MCF 10A (cell line): ENCODE results near the gene ZDHHC18. TPM values are rescaled to one million over a fixed set of nuclear protein-coding genes. Genes with fewer than 3 reads are reported as not detected.

ENCODE experiments used
- BruUV-seq: library from RNA; stranded (reverse); fragments of 400-500 nt; replicated peaks from 2 replicates; lab custom pipeline; 2021; lab: Mats Ljungman, UMichigan
- CTCF ChIA-PET: fragments of 300-600 bp; sonication (Branson Sonifier 250); formaldehyde crosslinking; extraction: SDS; loops from one replicate; lab custom pipeline; 2021; ENCODE audit warnings: antibody characterized with exemption, inconsistent platforms; lab: Yijun Ruan, JAX
- POLR2A ChIA-PET: fragments of 300-600, 350-650 bp; sonication (Branson Sonifier 250); formaldehyde crosslinking; extraction: SDS; loops from one replicate; lab custom pipeline; 2020; ENCODE audit warnings: antibody characterized with exemption, inconsistent platforms; lab: Yijun Ruan, JAX
- DNase-seq: peaks from one replicate; pipeline ENCODE4 v3.0.0-alpha.2; 2018; ENCODE audit not compliant: unreplicated experiment
- H3K27ac Mint-ChIP-seq: one replicate; pipeline ENCODE4 v1.8.0; 2022; ENCODE audit warnings: mild to moderate bottlenecking, low read depth, mixed read lengths; ENCODE audit not compliant: unreplicated experiment
- H3K27me3 Mint-ChIP-seq: one replicate; pipeline ENCODE4 v1.8.0; 2022; ENCODE audit warnings: mixed read lengths; ENCODE audit not compliant: insufficient read depth, unreplicated experiment
- H3K36me3 Mint-ChIP-seq: one replicate; pipeline ENCODE4 v1.8.0; 2022; ENCODE audit warnings: mild to moderate bottlenecking, moderate library complexity, mixed read lengths; ENCODE audit not compliant: insufficient read depth, unreplicated experiment
- H3K4me1 Mint-ChIP-seq: one replicate; pipeline ENCODE4 v1.8.0; 2022; ENCODE audit warnings: mixed read lengths; ENCODE audit not compliant: insufficient read depth, unreplicated experiment
- H3K4me3 Mint-ChIP-seq: one replicate; pipeline ENCODE4 v1.8.0; 2022; ENCODE audit warnings: mild to moderate bottlenecking, moderate library complexity, mixed read lengths; ENCODE audit not compliant: unreplicated experiment
- H3K9me3 Mint-ChIP-seq: one replicate; pipeline ENCODE4 v1.8.0; 2022; ENCODE audit warnings: mixed read lengths; ENCODE audit not compliant: unreplicated experiment
- CTCF ChIP-seq: fragments of 200-600 bp; IDR thresholded peaks from one replicate; pipeline ENCODE4 v1.8.0; 2022; ENCODE audit warnings: antibody characterized with exemption, mild to moderate bottlenecking; ENCODE audit not compliant: unreplicated experiment
- intact Hi-C: fragments of 100-400 bp; cut with micrococcal nuclease; formaldehyde crosslinking; loops from 2 replicates; pipeline ENCODE4 v1.14.1; 2022
- total RNA-seq: library from RNA; stranded (reverse); gene quantifications from 2 replicates; pipeline ENCODE4 v1.2.3, GENCODE V29; 2022

ZDHHC18 gene
- total RNA-seq, 1 experiment from 2014 or later, result 14.0 TPM

GRCh38 chr1:26786437-26787380 is 39.8 kb upstream of the ZDHHC18 start:
- ChIA-PET POLR2A (interaction anchor here (1.1 to 5.2 kb wide), 15 partner anchors 10 to 315 kb away, joined by 3 to 109 read pairs (median 8); partner anchors contain the start of genes ARID1A, GPN2 and HMGN2), CTCF (interaction anchor here (0.7 to 7.1 kb wide), 9 partner anchors 7 to 1358 kb away, joined by 3 to 184 read pairs (median 3); no protein-coding TSS in a partner anchor)
- no peaks in the 10 kb centered on the region for H3K27me3 Mint-ChIP-seq
- H3K4me1 Mint-ChIP-seq, result peaks cover 52% of the 10 kb centered on the region
- intact Hi-C loops, result no loop called here
- H3K27ac Mint-ChIP-seq, result peak overlapping the region; percentile 100
- no TSS peak for BruUV-seq
- DNase-seq, result peak; percentile 29
- peaks cover 19% of the 10 kb centered on the region for H3K36me3 Mint-ChIP-seq
- TF ChIP-seq CTCF, result no peak
- peak overlapping the region; percentile 97 for H3K4me3 Mint-ChIP-seq
- H3K9me3 Mint-ChIP-seq, result no peaks in the 10 kb centered on the region

- POLR2A ChIA-PET, result interaction anchor here (0.7 to 5.2 kb wide), 18 partner anchors 9 to 315 kb away, joined by 3 to 109 read pairs (median 12); partner anchors contain the start of genes ARID1A and HMGN2
- no peaks in the 10 kb centered on the region for H3K9me3 Mint-ChIP-seq
- DNase-seq, result no peak
- CTCF ChIA-PET, result interaction anchor here (0.6 to 7.1 kb wide), 8 partner anchors 8 to 264 kb away, joined by 3 to 184 read pairs (median 8); no protein-coding TSS in a partner anchor
- peaks cover 14% of the 10 kb centered on the region for H3K36me3 Mint-ChIP-seq
- peaks cover 50% of the 10 kb centered on the region for H3K4me1 Mint-ChIP-seq
- intact Hi-C loops, result no loop called here
- BruUV-seq, result TSS peak; percentile 69
- H3K27me3 Mint-ChIP-seq, result no peaks in the 10 kb centered on the region
- H3K27ac Mint-ChIP-seq, result peak overlapping the region; percentile 100
- TF ChIP-seq CTCF, result no peak
- peak overlapping the region; percentile 97 for H3K4me3 Mint-ChIP-seq
Observed at GRCh38 chr1:26787381-26787705, 39.1 kb upstream of the ZDHHC18 start.

- H3K27me3 Mint-ChIP-seq, result no peaks in the 10 kb centered on the region
- no peak for TF ChIP-seq CTCF
- peak within 1 kb of the TSS; percentile 97 for H3K4me3 Mint-ChIP-seq
- no peaks in the 10 kb centered on the region for H3K9me3 Mint-ChIP-seq
- no TSS peak for BruUV-seq
- peaks cover 9% of the 10 kb centered on the region for H3K36me3 Mint-ChIP-seq
- H3K4me1 Mint-ChIP-seq, result peaks cover 44% of the 10 kb centered on the region
- intact Hi-C loops, result loop anchor here (1.0 to 2.0 kb wide), 2 partner anchors 96 to 287 kb away; no protein-coding TSS in a partner anchor
- H3K27ac Mint-ChIP-seq, result peak within 1 kb of the TSS; percentile 100
- CTCF ChIA-PET, result interaction anchor here (0.6 to 7.1 kb wide), 27 partner anchors 8 to 288 kb away, joined by 3 to 184 read pairs (median 6); no protein-coding TSS in a partner anchor
- POLR2A ChIA-PET, result interaction anchor here (0.6 to 5.2 kb wide), 26 partner anchors 9 to 584 kb away, joined by 3 to 109 read pairs (median 6); partner anchors contain the start of genes ARID1A and HMGN2
- peak; percentile 79 for DNase-seq
Observed at GRCh38 chr1:26787706-26788514, 38.6 kb upstream of the ZDHHC18 start, which contains the start of gene PIGV. PIGV (plus strand) TSS chr1:26787950; CDS start chr1:26790816, 2,866 bp downstream.
